Medulla oblongata (tissue), 1 donor: ENCODE results near the gene ALLC.

Experiments used
- DNase-seq: peaks from one replicate; pipeline ENCODE4 v3.0.0-alpha.2; 2015; ENCODE audit errors: extremely low spot score

The ALLC gene

GRCh38 chr2:3679180-3679579, 21.2 kb downstream of the ALLC start:
- DNase-seq = no peak

GRCh38 chr2:3679616-3680393, 21.8 kb downstream of the ALLC start:
- no peak for DNase-seq

GRCh38 chr2:3680548-3681345, 22.7 kb downstream of the ALLC start:
- no peak for DNase-seq

- no peak for DNase-seq
Measured at GRCh38 chr2:3681625-3682024, 23.6 kb downstream of the ALLC start.

GRCh38 chr2:3682811-3683210, 24.8 kb downstream of the ALLC start:
- no peak for DNase-seq

- no peak for DNase-seq
Measured at GRCh38 chr2:3683748-3684454, 25.9 kb downstream of the ALLC start.

GRCh38 chr2:3689998-3690748, 32.2 kb downstream of the ALLC start:
- DNase-seq = no peak

- DNase-seq = no peak
Measured at GRCh38 chr2:3692375-3692774, 34.4 kb downstream of the ALLC start.

GRCh38 chr2:3696545-3696944, 38.5 kb downstream of the ALLC start:
- no peak for DNase-seq

GRCh38 chr2:3701071-3701470, 43.1 kb downstream of the ALLC start:
- DNase-seq = no peak

GRCh38 chr2:3703236-3703756, 45.3 kb downstream of the ALLC start, which contains the start of gene DCDC2C:
Gene DCDC2C (plus strand): TSS chr2:3703575. CDS start chr2:3703752, 177 bp downstream.
- DNase-seq = no peak

- DNase-seq = no peak
Measured at GRCh38 chr2:3703757-3704355, 45.9 kb downstream of the ALLC start.

- no peak for DNase-seq
Measured at GRCh38 chr2:3704692-3705091, 46.7 kb downstream of the ALLC start.

- no peak for DNase-seq
Measured at GRCh38 chr2:3705782-3706181, 47.8 kb downstream of the ALLC start.

- DNase-seq = no peak
Measured at GRCh38 chr2:3706892-3707291, 48.9 kb downstream of the ALLC start.

- DNase-seq = no peak
Measured at GRCh38 chr2:3708576-3708975, 50.6 kb downstream of the ALLC start.

GRCh38 chr2:3709225-3709624, 51.2 kb downstream of the ALLC start:
- no peak for DNase-seq

- no peak for DNase-seq
Measured at GRCh38 chr2:3712424-3712823, 54.4 kb downstream of the ALLC start.

GRCh38 chr2:3712831-3713503, 55.0 kb downstream of the ALLC start:
- DNase-seq = no peak

- no peak for DNase-seq
Measured at GRCh38 chr2:3718679-3719078, 60.7 kb downstream of the ALLC start.
